Esophagus muscularis mucosa (tissue), 3 donors: ENCODE data around the gene TCN1.

ENCODE experiments used
- CTCF ChIP-seq, 3 experiments: fragments of 200-600 bp in 2 of 3; fragments of 450-650 bp in 1 of 3; sonication (generic) in 2 of 3; IDR thresholded peaks; one replicate each; pipeline ENCODE4 v1.5.1; 2017 to 2019; ENCODE audit warnings: antibody characterized with exemption in 3 of 3, mild to moderate bottlenecking in 2 of 3, moderate library complexity in 1 of 3
- POLR2A ChIP-seq: fragments of 450-650 bp; IDR thresholded peaks from one replicate; pipeline ENCODE4 v1.6.1; 2017; ENCODE audit warnings: antibody characterized with exemption, moderate library complexity, mild to moderate bottlenecking, low read depth
- POLR2AphosphoS5 ChIP-seq, 2 donors: sonication (generic); formaldehyde crosslinking; IDR thresholded peaks; one replicate each; pipeline ENCODE4 v1.6.1; 2017; ENCODE audit warnings: antibody characterized with exemption in 2 of 2

- TF ChIP-seq CTCF (IDR thresholded peaks at IDR 0.05) = no peak
- TF ChIP-seq POLR2A = no peak
- no peak for TF ChIP-seq POLR2AphosphoS5 (IDR thresholded peaks at IDR 0.05)
Measured at GRCh38 chr11:59846556-59846955, 19.7 kb downstream of the TCN1 start.
